K562 (cell line): ENCODE results near the gene RABGAP1L. TPM values are rescaled to one million over a fixed set of nuclear protein-coding genes. Genes with fewer than 3 reads are reported as not detected.

Experiments used
- CHD1 ChIP-seq: fragments of 200-600 bp; sonication (generic); IDR thresholded peaks from one replicate; pipeline ENCODE4 v1.6.1; 2012; ENCODE audit warnings: mild to moderate bottlenecking, moderate library complexity, low read length, inconsistent platforms
- PHB ChIP-seq: fragments of 250-450 bp; sonication (Bioruptor Pico); IDR thresholded peaks from 2 replicates; pipeline ENCODE4 v1.5.0; 2021
- PML ChIP-seq: IDR thresholded peaks from 2 replicates; pipeline ENCODE4 v1.6.1; 2012; ENCODE audit warnings: low read length, inconsistent platforms
- REST ChIP-seq, 2 experiments: fragments of 450-650 bp; formaldehyde crosslinking in 1 of 2; IDR thresholded peaks; 2 replicates each; pipeline versions ENCODE4 v1.4.0 to v1.6.1; 2014 to 2020; ENCODE audit warnings: mild to moderate bottlenecking in 2 of 2, borderline replicate concordance in 1 of 2, low read depth in 1 of 2
- TAF7 ChIP-seq: fragments of 450-650 bp; IDR thresholded peaks from 2 replicates; pipeline ENCODE4 v1.6.1; 2016; ENCODE audit warnings: missing genetic modification characterization, missing compliant biosample characterization
- polyA plus RNA-seq, 8 experiments: library from polyadenylated mRNA; depleted of rRNA in 4 of 8; stranded (reverse) in 5 of 8; unstranded in 3 of 8; fragments of >200 nt; fragmentation: Nextera tagmentation in 2 of 8; fragmentation: Illumina TruSeq in 1 of 8; extraction: Ambion mirVana in 2 of 8; extraction: Trizol in 1 of 8; gene quantifications; 2 replicates each; pipeline versions ENCODE4 v1.2.1 to v1.2.3, GENCODE V29; 2011 to 2014; ENCODE audit warnings: inconsistent platforms in 1 of 8, missing spikeins in 1 of 8
- total RNA-seq, 7 experiments: library from RNA; depleted of rRNA in 6 of 7; stranded (reverse); fragments of >200 nt in 6 of 7; fragmentation: Illumina TruSeq in 2 of 7; extraction: Trizol in 2 of 7; gene quantifications; 2 replicates each; pipeline versions ENCODE4 v1.2.1 to v1.2.3, GENCODE V29; 2011 to 2021; ENCODE audit warnings: low replicate concordance in 1 of 7

The RABGAP1L gene
- total and polyA plus RNA-seq, 9 of the 15 experiments (the other 6 are each of a cell fraction or from before 2014, with no cell fraction given), result 16.5 to 44.9 (median 26.7) TPM

DNA sequence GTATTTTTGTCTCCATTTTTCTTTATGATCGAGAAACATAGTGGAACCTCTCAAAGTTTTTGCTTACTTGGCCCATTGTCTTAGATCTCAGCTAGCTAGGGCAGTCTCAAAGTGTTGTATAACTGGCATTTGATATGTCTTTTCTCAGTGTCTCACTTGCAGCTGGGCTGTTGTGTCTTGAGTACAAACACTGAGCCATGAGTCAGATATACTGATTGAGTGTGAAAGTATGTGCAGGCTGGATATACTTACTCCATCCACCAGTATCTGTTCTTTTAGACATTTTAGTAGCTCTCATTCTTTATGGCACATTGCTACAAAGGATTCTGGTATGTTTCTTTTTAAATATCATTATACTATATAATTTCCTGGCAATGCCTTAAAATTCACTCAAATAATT lies 274.1 kb downstream of the RABGAP1L start (continued):
- no peak for TF ChIP-seq REST (IDR thresholded peaks at IDR 0.05; ENCODE audit: borderline replicate concordance)
- TF ChIP-seq REST (CRISPR knock-in tag; IDR thresholded peaks at IDR 0.05; ENCODE audit: low read depth), result no peak
- TF ChIP-seq PML, result no peak
- TF ChIP-seq TAF7 (tag), result no peak
- TF ChIP-seq PHB, result no peak
- no peak for TF ChIP-seq CHD1
